Hepatocyte (in vitro differentiated cells): Measurements from ENCODE around the gene RGS19.

Experiments used
- EZH2 ChIP-seq: fragments of 200-600 bp; sonication (generic); IDR thresholded peaks from 2 replicates; pipeline ENCODE4 v1.6.1; 2016; ENCODE audit warnings: antibody characterized with exemption, mild to moderate bottlenecking, borderline replicate concordance
- EZH2phosphoT487 ChIP-seq: fragments of 200-600 bp; sonication (generic); IDR thresholded peaks from one replicate; pipeline ENCODE4 v1.6.1; 2018; ENCODE audit warnings: antibody characterized with exemption, mild to moderate bottlenecking, low read depth, moderate library complexity; ENCODE audit not compliant: unreplicated experiment, severe bottlenecking
- TF ChIP-seq, protein P1 (sequence below): fragments of 200-600 bp; sonication (generic); IDR thresholded peaks from 2 replicates; pipeline ENCODE4 v1.5.1; 2016; ENCODE audit warnings: antibody characterized with exemption, mild to moderate bottlenecking; ENCODE audit not compliant: poor library complexity

DNA sequence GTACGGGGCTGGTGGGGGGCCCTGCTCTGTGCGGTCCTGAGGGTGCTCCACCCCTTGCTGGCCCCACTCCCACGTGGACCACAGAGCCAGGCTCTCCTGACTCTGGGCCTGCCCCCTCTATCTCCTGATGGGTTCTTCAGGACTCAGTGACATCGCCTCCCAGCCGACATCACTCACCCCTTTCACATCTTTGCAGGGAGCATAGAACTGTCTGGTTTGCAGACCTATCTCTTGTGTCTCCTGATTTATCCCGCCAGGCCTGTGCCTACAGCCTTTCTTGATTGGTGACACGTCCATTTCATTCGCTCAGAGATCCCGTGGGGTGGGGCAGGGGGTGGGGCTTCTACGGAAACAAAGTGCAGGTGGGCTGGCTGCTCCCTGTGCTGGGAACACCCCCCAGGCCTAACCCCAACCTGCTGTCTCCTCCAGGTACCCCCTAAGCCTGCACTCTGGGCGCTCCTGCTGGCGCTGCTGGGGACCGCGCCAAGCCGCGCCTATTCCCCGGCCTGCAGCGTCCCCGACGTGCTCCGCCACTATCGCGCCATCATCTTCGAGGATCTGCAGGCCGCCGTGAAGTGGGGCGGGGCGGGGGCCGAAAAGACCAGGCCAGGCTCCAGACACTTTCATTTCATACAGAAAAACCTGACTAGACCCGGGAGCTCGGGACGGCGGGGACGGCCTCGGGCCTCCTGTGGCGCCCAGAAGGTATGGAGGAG lies 41.7 kb downstream of the RGS19 start:
- TF ChIP-seq, protein P1, sequence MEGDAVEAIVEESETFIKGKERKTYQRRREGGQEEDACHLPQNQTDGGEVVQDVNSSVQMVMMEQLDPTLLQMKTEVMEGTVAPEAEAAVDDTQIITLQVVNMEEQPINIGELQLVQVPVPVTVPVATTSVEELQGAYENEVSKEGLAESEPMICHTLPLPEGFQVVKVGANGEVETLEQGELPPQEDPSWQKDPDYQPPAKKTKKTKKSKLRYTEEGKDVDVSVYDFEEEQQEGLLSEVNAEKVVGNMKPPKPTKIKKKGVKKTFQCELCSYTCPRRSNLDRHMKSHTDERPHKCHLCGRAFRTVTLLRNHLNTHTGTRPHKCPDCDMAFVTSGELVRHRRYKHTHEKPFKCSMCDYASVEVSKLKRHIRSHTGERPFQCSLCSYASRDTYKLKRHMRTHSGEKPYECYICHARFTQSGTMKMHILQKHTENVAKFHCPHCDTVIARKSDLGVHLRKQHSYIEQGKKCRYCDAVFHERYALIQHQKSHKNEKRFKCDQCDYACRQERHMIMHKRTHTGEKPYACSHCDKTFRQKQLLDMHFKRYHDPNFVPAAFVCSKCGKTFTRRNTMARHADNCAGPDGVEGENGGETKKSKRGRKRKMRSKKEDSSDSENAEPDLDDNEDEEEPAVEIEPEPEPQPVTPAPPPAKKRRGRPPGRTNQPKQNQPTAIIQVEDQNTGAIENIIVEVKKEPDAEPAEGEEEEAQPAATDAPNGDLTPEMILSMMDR, result no peak
- TF ChIP-seq EZH2 (no peak), EZH2phosphoT487 (no peak)
